Lower lobe of right lung (tissue), 2 donors: ENCODE measurements around the gene NOTO. TPM values are rescaled to one million over a fixed set of nuclear protein-coding genes. Genes with fewer than 3 reads are reported as not detected.
A peak's percentile ranks its signal among the peaks of the same experiment; 100 is the strongest.

ENCODE experiments used
- ATAC-seq, 2 donors: fragments of 200-7000 bp; cut with Tn5 transposase; one replicate each; pipeline ENCODE4 v1.9.1; 2020 to 2022; ENCODE audit warnings: mild to moderate bottlenecking in 2 of 2, moderate library complexity in 2 of 2
- DNase-seq: peaks from one replicate; pipeline ENCODE4 v3.0.0-alpha.2; 2020
- H3K27ac ChIP-seq: fragments of 200-600 bp; one replicate; pipeline ENCODE4 v1.8.0; 2022
- H3K27me3 ChIP-seq: fragments of 200-600 bp; one replicate; pipeline ENCODE4 v1.8.0; 2022; ENCODE audit warnings: low read depth
- H3K36me3 ChIP-seq: fragments of 200-600 bp; one replicate; pipeline ENCODE4 v1.8.0; 2022; ENCODE audit warnings: mild to moderate bottlenecking
- H3K4me1 ChIP-seq: fragments of 200-600 bp; one replicate; pipeline ENCODE4 v1.8.0; 2022
- H3K4me3 ChIP-seq: fragments of 200-600 bp; one replicate; pipeline ENCODE4 v1.8.0; 2022; ENCODE audit warnings: mild to moderate bottlenecking
- H3K9me3 ChIP-seq: fragments of 200-600 bp; one replicate; pipeline ENCODE4 v1.8.0; 2022
- CTCF ChIP-seq: fragments of 200-600 bp; IDR thresholded peaks from one replicate; pipeline ENCODE4 v1.8.0; 2022; ENCODE audit warnings: antibody characterized with exemption, mild to moderate bottlenecking
- intact Hi-C: fragments of 100-400 bp; cut with DNase I; formaldehyde crosslinking; loops from one replicate; pipeline ENCODE4 v1.11.0; 2022
- total RNA-seq: library from RNA; stranded (reverse); fragmentation: NEBNext Ultra II Directional; extraction: Animal tissue kit (Norgen Biotek cat#: 25700); gene quantifications from one replicate; pipeline ENCODE4 v1.2.1, GENCODE V29; 2021
- donor health status: DM: no; HTN: yes; CAD: no; lungs with severe emphysema.

NOTO gene
- total RNA-seq, 1 donor from 2014 or later, result not detected

- DNase-seq, result no peak
- H3K36me3 ChIP-seq, result peaks cover 39% of the 10 kb centered on the region
- H3K27ac ChIP-seq, result no peak overlapping the region
- intact Hi-C loops, result no loop called here
- no peak for ATAC-seq
- no peaks in the 10 kb centered on the region for H3K27me3 ChIP-seq
- no peaks in the 10 kb centered on the region for H3K9me3 ChIP-seq
- H3K4me3 ChIP-seq, result no peak overlapping the region
- no peak for TF ChIP-seq CTCF
- H3K4me1 ChIP-seq, result no peaks in the 10 kb centered on the region
Observed at GRCh38 chr2:73255907-73256617, 53.7 kb downstream of the NOTO start.

GRCh38 chr2:73256618-73256922, 54.2 kb downstream of the NOTO start:
- H3K9me3 ChIP-seq, result no peaks in the 10 kb centered on the region
- no peak for TF ChIP-seq CTCF

GRCh38 chr2:73257021-73257420, 54.6 kb downstream of the NOTO start:
- Histone ChIP-seq H3K27me3 (no peaks in the 10 kb centered on the region), H3K36me3 (peaks cover 30% of the 10 kb centered on the region), H3K4me3 (no peak overlapping the region), H3K9me3 (no peaks in the 10 kb centered on the region), H3K4me1 (no peaks in the 10 kb centered on the region), H3K27ac (no peak overlapping the region)
- ATAC-seq (no peak), DNase-seq (no peak)
- no peak for TF ChIP-seq CTCF
- intact Hi-C loops, result no loop called here

More at GRCh38 chr2:73256618-73256922, 54.2 kb downstream of the NOTO start:
- no peaks in the 10 kb centered on the region for H3K4me1 ChIP-seq
- no peaks in the 10 kb centered on the region for H3K27me3 ChIP-seq
- H3K27ac ChIP-seq, result no peak overlapping the region
- intact Hi-C loops, result no loop called here
- ATAC-seq, result no peak
- peaks cover 34% of the 10 kb centered on the region for H3K36me3 ChIP-seq
- DNase-seq, result no peak
- no peak overlapping the region for H3K4me3 ChIP-seq

GRCh38 chr2:73257425-73258125, 55.2 kb downstream of the NOTO start:
- H3K4me1 ChIP-seq, result no peaks in the 10 kb centered on the region
- no peak for ATAC-seq
- H3K4me3 ChIP-seq, result no peak overlapping the region
- H3K9me3 ChIP-seq, result no peaks in the 10 kb centered on the region
- DNase-seq, result peak; percentile 71
- H3K27me3 ChIP-seq, result no peaks in the 10 kb centered on the region
- intact Hi-C loops, result no loop called here
- H3K36me3 ChIP-seq, result peaks cover 24% of the 10 kb centered on the region
- H3K27ac ChIP-seq, result no peak overlapping the region
- no peak for TF ChIP-seq CTCF

GRCh38 chr2:73258186-73258912, 56.0 kb downstream of the NOTO start:
- Histone ChIP-seq H3K27ac (no peak overlapping the region), H3K36me3 (peaks cover 17% of the 10 kb centered on the region), H3K9me3 (no peaks in the 10 kb centered on the region), H3K4me1 (no peaks in the 10 kb centered on the region), H3K27me3 (no peaks in the 10 kb centered on the region), H3K4me3 (no peak overlapping the region)
- TF ChIP-seq CTCF, result no peak
- ATAC-seq (no peak), DNase-seq (no peak)
- intact Hi-C loops, result no loop called here
